ENCODE measurements around the gene SUCNR1.
"Not testable (repeated sequence)": the region's sequence is repeated elsewhere in the genome, so short reads cannot be mapped to it uniquely, and the experiment has no call there.

SUCNR1 gene

DNA sequence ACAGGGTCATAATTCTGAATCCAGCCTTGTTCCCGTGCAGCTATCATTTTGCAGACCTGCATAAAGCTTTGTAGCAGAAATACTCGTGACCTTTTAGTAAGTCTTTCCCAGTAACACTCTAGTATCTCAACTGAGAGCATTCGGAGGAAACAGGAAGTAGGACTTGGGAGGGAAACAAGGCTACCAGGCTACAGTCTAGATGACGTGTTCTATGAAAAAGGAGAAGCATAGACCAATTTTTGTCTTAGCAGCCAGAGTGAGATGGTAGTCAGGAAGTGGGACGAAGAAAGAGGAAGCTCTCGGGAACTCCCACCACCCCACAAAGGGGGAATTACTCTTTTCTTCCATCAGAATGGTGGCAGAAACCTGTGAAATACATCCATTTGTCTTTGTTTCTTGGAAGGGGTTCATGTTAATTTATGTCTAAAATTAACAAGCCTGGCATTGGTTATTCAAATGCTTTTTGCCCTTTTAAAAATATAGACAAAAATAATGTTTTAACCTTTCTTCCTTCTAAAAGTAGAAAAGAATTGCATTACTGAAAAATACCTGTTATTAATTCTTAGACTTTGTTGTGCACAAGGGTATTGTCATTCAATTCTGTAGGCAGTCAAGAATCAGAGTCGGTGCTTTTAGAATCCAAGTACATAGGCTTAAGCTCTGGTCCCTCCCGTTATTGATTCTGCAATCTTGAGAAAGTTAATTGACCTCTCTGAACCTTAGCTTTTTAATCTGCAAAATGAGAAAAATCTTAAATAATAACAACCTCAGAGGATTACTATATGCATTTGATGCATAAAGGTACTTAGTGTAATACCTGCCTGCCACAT, 1.6 kb upstream of the SUCNR1 start:
- no peak for DNase-seq (ENCODE audit: low read depth)

DNA sequence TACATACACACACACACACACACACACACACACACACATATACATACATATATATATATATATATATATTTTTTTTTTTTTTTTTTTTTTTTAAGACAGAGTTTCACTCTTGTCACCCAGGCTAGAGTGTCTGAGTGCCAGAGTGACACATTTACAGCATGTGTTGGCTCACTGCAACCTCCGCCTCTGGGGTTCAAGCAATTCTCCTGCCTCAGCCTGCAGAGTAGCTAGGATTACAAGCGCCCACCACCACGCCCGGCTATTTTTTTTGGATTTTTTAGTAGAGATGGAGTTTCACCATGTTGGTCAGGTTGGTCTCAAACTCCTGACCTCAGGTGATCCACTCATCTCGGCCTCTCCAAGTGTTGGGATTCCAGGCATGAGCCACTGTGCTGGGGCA, 636 bp downstream of the SUCNR1 start:
- not testable (repeated sequence) for DNase-seq (ENCODE audit: low read depth)

DNA sequence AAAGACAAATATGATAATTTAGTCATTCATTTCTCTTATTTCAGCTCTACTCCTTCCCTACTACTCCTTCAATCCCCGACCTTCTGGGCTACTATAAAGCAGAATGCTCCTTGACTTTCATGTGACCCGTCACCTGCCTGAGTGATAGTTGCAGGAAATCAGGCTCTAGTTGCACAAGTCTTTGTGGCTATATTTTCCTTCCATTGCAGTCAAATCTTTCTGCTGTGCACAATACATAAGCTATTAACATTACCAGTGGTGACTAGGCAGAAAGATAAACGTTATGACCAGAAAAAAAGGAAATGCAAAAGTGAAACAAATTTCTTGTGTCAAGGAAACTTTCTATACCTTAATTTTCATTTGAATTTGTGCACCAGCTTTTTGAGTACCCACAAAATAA, 2.3 kb downstream of the SUCNR1 start:
- no peak for DNase-seq (ENCODE audit: low read depth)

DNA sequence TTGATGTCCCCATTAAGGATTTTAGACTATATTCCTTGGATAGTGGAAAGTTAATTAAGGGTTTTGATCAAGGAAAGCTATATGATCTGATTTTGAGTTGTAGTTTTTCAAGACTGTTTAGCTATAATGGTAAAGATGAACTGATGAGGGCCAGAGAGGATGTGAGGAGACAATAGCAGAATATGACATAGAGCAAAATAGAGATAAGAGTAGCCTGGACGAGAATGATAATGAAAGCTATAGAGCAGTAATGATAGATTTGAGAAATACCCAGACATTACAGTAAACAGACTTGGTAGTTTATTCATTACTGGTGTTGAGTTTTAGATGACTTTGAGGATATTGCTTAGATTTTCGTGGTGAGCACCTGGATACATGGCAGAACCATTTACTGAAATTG, 3.8 kb downstream of the SUCNR1 start:
- DNase-seq (ENCODE audit: low read depth): no peak

DNA sequence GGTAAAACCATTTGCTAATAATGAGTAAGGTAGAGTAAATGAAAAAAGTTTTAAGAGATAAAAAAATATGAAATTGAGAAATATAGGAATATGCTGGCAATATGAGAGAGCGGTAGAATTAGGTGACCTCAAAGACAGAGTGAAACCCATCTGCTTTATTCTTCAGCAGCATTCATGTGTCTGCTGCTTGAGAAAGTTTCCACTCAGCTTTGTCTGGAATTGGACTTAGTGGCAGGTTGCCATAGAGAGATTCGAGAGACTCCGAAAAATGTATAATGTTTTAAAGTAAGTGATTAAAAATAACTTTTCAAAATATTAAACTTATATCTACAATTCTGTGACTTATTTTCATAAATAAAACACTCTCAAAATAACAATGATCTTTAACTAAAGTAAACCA, 5.0 kb downstream of the SUCNR1 start:
- no peak for DNase-seq (ENCODE audit: low read depth)

DNA sequence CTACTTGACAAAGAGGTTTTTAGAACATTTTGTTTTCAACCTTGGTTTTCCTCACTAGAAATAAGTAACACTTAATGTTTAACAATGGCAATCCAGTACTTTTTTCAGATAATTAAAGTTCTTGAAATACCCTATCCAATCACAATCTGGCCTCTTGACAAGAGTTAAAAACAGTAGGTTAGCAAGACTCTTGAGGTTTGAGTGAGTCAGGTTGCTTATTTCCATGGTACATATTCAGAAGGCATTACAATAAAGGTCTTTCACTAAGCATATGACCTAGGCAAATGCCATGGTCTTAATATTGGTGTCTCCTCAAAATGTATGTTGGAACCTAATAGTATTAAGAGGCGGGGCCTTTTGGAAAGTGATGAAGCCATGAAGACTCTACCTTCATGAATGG, 5.6 kb downstream of the SUCNR1 start:
- no peak for DNase-seq (ENCODE audit: low read depth)

DNA sequence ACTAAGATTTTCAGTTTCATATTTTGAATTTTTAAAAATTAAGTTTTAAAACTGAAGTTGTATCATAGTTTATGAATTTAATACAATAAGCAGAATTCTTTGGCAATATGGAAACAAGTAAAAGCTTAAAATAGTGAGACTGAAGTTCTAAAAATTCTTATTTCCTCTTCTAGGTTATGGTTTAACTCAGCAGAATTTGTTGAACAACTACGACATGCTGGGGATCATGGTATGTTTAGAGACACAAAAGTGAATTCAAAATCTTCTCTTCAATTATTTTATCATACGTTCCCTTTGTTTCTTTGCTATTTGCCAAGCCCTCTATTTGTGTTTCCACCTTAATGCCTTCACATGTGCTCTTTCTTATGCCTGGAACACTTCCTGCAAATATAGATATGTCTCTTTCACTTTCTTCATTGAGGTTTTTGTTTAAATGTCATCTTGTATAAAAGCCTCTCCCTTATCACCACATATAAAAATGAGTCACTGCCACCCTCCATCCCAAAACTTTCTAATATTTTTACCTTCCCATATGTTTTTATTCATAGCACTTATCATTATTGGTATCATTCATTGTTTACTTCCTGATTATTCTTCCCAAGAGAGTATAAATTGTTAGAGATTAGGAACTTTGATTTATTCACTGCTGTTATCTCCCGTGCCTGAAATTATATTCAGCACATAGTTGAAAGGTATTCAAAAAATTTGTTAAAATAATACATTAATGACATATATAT, 6.4 kb downstream of the SUCNR1 start:
- DNase-seq (ENCODE audit: low read depth): no peak

DNA sequence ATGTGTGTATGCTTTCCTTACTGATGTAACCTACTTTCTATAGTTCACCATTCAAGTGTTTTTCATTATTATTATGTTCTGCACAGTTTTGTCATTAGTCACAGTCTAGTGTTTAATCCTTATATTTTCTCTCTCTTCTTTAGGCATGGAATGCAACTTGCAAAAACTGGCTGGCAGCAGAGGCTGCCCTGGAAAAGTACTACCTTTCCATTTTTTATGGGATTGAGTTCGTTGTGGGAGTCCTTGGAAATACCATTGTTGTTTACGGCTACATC, 6.9 kb downstream of the SUCNR1 start:
- DNase-seq (ENCODE audit: low read depth): no peak

DNA sequence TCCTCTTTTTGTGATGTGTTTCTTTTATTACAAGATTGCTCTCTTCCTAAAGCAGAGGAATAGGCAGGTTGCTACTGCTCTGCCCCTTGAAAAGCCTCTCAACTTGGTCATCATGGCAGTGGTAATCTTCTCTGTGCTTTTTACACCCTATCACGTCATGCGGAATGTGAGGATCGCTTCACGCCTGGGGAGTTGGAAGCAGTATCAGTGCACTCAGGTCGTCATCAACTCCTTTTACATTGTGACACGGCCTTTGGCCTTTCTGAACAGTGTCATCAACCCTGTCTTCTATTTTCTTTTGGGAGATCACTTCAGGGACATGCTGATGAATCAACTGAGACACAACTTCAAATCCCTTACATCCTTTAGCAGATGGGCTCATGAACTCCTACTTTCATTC, 7.7 kb downstream of the SUCNR1 start:
- DNase-seq (ENCODE audit: low read depth): no peak

DNA sequence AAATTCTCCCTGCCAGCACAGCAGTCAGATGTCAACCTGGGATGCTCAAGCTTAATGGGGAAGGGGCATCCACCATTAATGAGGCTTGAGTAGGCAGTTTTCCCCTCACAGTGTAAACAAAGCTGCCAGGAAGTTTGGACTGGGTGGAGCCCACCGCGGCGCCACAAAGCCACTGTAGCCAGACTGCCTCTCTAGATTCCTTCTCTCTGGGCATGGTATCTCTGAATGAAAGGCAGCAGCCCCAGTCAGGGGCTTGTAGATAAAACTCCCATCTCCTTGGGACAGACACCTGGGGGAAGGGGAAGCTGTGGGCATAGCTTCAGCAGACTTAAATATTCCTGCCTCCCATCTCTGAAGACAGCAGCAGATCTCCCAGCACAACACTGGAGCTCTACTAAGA, 12.0 kb downstream of the SUCNR1 start:
- DNase-seq (ENCODE audit: low read depth): not testable (repeated sequence)

DNA sequence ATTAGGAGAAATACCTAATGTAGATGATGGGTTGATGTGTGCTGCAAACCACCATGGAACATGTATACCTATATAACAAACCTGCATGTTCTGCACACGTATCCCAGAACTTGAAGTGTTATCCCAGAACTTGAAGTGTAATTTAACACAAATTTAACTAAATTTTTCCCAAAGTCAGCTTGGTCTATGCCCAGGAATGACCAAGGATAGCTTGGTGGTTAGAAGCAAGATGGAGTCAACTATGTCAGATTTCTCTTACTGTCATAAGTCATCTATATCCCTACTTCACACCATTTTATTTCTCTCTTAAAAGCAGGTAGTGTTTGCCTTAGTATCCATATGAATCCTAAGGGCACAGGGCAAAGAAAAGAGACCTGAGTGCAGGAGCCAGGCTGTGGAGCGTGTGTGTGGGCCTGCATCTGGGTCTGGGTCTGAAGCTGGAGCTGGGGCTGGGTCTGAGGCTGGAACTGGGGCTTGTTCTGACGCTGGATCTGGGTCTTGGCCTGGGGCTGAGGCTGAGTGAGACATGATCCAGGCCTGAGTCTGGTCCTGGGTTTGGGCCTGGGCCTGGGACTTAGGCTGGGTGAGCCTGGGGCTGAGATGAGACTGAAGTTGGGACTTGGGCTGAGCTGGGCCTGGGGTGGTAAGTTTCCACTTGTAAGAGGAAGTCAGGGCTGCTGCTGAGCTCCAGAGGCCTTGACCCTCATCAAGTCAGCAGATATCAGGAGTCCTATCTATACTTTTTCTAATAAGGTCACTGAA, 14.2 kb downstream of the SUCNR1 start:
- not testable (repeated sequence) for DNase-seq (ENCODE audit: low read depth)

DNA sequence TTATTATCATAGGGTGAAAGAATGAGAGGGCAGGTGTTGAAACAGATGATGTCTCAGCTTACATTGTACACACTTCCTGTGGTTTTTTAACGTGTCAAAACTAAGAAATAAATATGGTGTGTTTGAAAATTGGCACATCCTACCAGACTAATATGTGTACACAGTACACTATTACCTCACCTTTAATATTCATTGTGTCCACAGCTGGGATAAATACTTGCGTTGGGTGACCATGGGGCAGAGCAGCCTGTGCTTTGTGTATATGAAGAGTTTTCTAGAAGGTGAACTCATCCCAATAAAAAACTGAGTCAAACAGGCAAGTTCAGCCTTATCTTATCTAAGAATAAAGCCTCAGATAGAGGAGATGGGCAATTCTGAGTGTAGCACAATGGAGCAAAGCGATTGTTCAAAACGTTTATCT, 17.3 kb downstream of the SUCNR1 start:
- DNase-seq (ENCODE audit: low read depth): no peak

DNA sequence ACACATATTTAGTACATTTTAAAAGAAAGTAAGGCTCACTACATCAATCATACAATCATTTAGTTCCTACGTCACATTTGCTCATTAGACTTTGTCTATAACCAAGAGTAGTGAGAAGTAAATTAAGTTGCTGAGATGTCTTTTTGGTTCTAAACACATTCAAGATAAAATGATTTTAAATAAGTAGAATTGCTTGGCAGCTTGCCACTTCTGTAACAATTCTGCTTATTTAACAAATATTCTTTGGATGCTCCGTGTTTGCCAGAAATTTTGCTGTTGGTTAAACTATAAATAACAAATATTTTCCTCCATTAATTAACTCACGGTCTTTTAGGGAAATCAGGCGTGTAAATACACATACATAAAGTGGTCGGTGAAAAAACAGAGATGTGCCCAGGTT, 18.3 kb downstream of the SUCNR1 start:
- DNase-seq (ENCODE audit: low read depth): no peak

DNA sequence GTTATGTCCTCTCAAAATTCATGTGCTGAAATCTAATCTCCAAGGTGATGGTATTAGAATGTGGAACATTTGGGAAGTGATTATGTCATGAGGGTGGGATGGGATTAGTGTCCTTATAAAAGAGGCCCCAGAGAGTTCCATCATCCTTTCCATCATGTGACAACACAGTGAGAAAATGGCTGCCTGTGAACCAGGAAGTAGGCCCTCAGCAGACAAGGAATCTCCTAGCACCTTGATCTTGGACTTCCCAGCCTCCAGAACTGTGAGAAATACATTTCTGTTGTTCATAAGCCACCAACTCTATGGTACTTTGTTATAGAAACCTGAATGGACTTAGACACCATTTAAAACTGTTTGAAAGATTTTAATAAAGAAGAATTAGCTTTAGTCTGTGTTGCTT, 20.8 kb downstream of the SUCNR1 start:
- no peak for DNase-seq (ENCODE audit: low read depth)

DNA sequence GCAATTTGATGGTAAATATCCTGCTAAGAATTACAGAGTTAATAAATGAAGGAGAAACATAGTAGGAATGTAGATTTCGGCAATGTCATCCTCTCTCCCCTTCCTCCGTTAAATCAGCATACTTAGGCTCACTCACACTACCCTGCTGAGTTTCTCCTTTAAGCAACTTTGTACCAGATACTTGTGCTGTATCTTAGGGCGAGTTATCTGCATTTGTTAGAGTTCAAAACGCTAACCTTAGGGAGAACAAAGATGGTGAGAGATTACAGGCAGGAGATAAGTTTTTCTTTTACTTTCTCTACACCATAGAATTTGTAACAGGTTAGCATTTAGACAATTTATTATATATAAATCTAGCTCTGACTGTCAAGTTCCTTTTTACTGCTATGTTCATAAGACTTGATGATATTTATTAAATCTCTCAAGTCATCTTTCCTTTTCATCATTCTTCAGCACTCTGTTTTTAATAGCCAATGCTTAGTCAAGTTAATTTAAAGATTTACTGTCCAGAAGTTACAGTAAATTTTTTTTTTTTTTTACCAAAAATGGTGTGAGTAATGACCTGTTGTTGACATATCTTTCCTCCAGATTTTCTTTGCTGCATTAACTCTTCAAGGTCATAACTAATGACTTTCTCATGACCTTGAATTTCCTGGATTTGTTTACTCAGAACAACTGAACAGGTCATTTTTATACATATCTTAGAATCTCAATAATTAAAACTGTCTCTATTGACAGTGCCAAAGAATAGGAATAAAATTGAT, 22.2 kb downstream of the SUCNR1 start:
- no peak for DNase-seq (ENCODE audit: low read depth)

DNA sequence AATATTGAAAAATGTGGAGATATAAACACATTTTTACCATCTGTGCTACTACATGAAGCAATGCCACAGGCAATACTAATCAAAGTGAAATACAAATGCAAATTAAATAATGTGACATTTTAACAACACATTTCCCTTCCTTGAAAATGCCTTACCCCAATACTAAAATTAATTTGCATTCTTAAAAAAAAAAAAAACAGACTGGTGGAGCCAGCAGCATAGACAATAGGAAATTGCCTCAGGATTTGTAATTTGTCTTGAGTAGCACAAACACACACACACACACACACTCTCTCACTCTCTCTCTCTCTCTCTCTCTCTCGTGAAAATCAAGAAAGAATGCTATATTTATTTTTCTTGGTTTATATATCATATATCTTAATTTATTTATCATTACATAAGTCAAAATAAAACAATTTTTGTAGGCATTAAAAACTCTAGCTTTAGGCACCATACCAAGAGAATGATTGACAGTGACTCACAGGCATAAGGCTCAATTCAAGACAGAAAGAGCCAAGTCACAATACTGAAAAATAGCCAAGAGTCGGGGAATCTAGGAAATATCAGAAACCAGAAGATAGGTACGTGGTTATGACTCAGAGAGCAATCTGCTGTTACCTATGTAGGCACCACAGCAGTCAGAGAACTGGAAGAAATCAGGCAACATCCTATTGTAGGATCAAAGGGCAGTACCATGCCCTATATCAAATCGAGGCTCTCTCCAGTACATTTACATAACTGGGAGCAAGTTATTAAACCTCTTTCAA, 23.0 kb downstream of the SUCNR1 start:
- DNase-seq (ENCODE audit: low read depth): no peak

DNA sequence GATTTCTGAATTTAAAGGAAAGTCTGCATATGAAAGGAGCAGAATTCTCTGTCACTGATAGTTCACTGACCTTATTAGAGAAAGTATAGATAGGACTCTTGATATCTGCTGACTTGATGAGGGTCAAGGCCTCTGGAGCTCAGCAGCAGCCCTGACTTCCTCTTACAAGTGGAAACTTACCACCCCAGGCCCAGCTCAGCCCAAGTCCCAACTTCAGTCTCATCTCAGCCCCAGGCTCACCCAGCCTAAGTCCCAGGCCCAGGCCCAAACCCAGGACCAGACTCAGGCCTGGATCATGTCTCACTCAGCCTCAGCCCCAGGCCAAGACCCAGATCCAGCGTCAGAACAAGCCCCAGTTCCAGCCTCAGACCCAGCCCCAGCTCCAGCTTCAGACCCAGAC, 24.7 kb downstream of the SUCNR1 start:
- DNase-seq (ENCODE audit: low read depth): not testable (repeated sequence)

DNA sequence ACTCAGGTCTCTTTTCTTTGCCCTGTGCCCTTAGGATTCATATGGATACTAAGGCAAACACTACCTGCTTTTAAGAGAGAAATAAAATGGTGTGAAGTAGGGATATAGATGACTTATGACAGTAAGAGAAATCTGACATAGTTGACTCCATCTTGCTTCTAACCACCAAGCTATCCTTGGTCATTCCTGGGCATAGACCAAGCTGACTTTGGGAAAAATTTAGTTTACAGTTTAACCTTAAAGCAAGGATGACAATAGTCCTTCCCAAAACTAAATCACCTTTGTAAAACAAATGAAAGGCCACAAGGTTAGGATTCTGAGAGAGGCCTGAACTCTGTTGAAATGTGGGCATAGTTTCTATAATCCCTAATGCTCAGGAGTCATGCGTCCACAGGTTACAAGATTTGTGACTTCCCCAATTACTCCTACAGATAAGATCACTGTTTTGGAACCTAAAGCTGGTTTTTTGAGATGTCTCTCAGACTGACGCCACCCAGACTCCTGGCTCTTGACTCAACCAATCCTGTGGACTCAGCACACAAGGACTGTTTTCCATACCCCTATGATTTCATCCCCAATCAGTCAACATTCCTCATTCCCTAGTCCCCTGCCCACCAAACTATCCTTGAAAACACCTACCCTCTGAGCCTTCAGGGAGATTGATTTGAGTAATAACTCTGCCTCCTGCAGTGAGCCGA, 25.3 kb downstream of the SUCNR1 start:
- DNase-seq (ENCODE audit: low read depth): not testable (repeated sequence)

DNA sequence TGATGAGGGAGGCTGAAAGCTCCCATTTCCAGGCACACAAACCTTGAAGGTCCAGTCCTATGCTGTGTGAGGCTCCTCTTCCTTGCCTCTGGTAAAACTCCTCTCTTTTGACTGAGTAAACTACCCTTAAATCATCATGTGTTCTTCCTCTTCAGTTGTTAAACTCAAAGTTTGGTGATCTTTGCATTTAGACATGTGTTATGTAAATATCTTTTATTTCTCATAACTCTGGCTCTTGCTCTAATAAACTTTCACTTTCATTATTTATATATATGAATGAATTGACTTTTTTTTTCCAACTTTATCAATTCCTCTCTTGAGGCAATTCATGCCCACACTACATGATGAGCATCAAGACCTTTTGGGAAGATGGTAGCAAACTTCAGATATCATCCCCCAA, 26.6 kb downstream of the SUCNR1 start:
- DNase-seq (ENCODE audit: low read depth): no peak

DNA sequence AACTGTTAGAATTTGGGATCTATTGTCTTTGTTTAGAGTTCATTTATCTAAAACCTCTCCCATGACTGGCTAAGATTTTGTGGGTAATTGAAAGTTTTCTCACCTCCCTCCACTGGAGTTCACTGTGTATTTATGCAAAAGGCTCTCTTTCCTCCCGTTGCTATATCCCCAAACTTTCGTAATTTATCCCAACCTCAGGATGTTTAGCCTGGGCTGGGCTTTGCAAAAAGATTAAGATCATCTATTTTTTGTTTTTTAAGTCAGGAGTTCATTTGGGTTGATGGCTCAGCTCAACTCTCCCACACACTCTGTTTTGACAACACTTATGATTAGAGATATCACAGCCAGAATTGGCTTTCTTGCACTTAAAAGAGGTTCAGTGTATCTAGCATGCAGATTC, 27.0 kb downstream of the SUCNR1 start:
- no peak for DNase-seq (ENCODE audit: low read depth)
